Smooth muscle cell (in vitro differentiated cells): ENCODE data around the gene PTPRQ. TPM values are rescaled to one million over a fixed set of nuclear protein-coding genes. Genes with fewer than 3 reads are reported as not detected.

Experiments used
- DNase-seq: peaks from one replicate; lab custom pipeline; 2025; ENCODE audit not compliant: unreplicated experiment; lab: John Stamatoyannopoulos, UW
- H2AFZ ChIP-seq: fragments of 200-600 bp; sonication (generic); 2 replicates; pipeline ENCODE4 v1.6.0; 2016; ENCODE audit warnings: antibody characterized with exemption, low read depth, mild to moderate bottlenecking
- H3F3A ChIP-seq: fragments of 200-600 bp; sonication (generic); 2 replicates; pipeline ENCODE4 v1.6.0; 2017; ENCODE audit warnings: antibody characterized with exemption, low read depth
- H3K27ac ChIP-seq: fragments of 200-600 bp; sonication (generic); 2 replicates; pipeline ENCODE4 v1.5.1; 2016; ENCODE audit warnings: low read depth, mild to moderate bottlenecking
- H3K27me3 ChIP-seq: fragments of 200-600 bp; sonication (generic); 2 replicates; pipeline ENCODE4 v1.6.1; 2016; ENCODE audit warnings: low read depth, mild to moderate bottlenecking
- H3K36me3 ChIP-seq: fragments of 200-600 bp; sonication (generic); 2 replicates; pipeline ENCODE4 v1.5.1; 2016; ENCODE audit warnings: low read depth
- H3K4me1 ChIP-seq: fragments of 200-600 bp; sonication (generic); 2 replicates; pipeline ENCODE4 v1.5.1; 2016; ENCODE audit warnings: low read depth
- H3K4me2 ChIP-seq: fragments of 200-600 bp; sonication (generic); 2 replicates; pipeline ENCODE4 v1.6.0; 2016; ENCODE audit warnings: mild to moderate bottlenecking
- H3K4me3 ChIP-seq: fragments of 200-600 bp; sonication (generic); 2 replicates; pipeline ENCODE4 v1.5.1; 2016; ENCODE audit warnings: mild to moderate bottlenecking
- H3K79me2 ChIP-seq: fragments of 200-600 bp; sonication (generic); 2 replicates; pipeline ENCODE4 v1.6.0; 2016; ENCODE audit warnings: low read depth, mild to moderate bottlenecking
- H3K9ac ChIP-seq: fragments of 200-600 bp; sonication (generic); 2 replicates; pipeline ENCODE4 v1.6.0; 2016; ENCODE audit warnings: low read depth
- H3K9me3 ChIP-seq: fragments of 200-600 bp; sonication (generic); replicated peaks from 2 replicates; pipeline ENCODE4 v1.5.1; 2016; ENCODE audit warnings: low read depth
- H4K20me1 ChIP-seq: fragments of 200-600 bp; sonication (generic); 2 replicates; pipeline ENCODE4 v1.6.0; 2016; ENCODE audit warnings: low read depth
- WGBS: methylation state at CpG from one replicate; pipeline ENCODE4 v1.1.7; 2016; ENCODE audit warnings: low lambda C conversion rate; 5-methylcytosine and 5-hydroxymethylcytosine counted together
- polyA plus RNA-seq: library from polyadenylated mRNA; unstranded; fragments of >200 nt; fragmentation: Nextera tagmentation; extraction: Ambion mirVana; gene quantifications from 2 replicates; pipeline ENCODE4 v1.2.1, GENCODE V29; 2016
- total RNA-seq: library from RNA; depleted of rRNA; stranded (reverse); fragments of >200 nt; gene quantifications from 2 replicates; pipeline ENCODE4 v1.2.3, GENCODE V29; 2014
- TF ChIP-seq, protein P1 (sequence below): fragments of 200-600 bp; sonication (generic); IDR thresholded peaks from 2 replicates; pipeline ENCODE4 v1.5.1; 2017; ENCODE audit warnings: borderline replicate concordance, mild to moderate bottlenecking, antibody characterized with exemption; ENCODE audit not compliant: insufficient read depth, poor library complexity, severe bottlenecking

PTPRQ gene
- total and polyA plus RNA-seq, 2 experiments from 2014 or later: 0.04 TPM; not detected in 1

DNA sequence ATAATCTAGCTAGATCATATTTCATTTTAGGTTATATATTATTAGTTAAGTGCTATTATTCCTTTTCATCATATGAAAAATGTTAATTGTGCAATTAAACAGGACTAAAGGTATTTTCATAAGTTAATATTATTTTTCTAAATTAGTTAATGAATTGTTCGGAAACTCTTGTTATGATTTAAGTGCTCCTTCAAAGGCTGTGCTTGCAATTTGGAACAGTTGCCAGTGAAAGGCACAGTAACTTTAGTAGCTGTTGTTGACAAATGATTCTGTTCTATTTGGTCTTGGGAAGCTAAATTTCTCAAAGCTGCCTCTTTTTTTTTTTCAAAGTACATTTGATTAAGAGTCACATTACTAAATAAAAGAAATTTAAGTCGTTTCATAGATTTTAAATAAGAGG is 40.7 kb downstream of the PTPRQ start:
- 79% methylated on average over 2 of the region's 2 CpGs for WGBS
- no peak overlapping the region for H3K4me3 ChIP-seq

GRCh38 chr12:80485222-80485987 is 41.4 kb downstream of the PTPRQ start:
- WGBS: 74% methylated on average over 5 of the region's 5 CpGs
- TF ChIP-seq, protein P1, sequence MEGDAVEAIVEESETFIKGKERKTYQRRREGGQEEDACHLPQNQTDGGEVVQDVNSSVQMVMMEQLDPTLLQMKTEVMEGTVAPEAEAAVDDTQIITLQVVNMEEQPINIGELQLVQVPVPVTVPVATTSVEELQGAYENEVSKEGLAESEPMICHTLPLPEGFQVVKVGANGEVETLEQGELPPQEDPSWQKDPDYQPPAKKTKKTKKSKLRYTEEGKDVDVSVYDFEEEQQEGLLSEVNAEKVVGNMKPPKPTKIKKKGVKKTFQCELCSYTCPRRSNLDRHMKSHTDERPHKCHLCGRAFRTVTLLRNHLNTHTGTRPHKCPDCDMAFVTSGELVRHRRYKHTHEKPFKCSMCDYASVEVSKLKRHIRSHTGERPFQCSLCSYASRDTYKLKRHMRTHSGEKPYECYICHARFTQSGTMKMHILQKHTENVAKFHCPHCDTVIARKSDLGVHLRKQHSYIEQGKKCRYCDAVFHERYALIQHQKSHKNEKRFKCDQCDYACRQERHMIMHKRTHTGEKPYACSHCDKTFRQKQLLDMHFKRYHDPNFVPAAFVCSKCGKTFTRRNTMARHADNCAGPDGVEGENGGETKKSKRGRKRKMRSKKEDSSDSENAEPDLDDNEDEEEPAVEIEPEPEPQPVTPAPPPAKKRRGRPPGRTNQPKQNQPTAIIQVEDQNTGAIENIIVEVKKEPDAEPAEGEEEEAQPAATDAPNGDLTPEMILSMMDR: no peak
- Histone ChIP-seq H3K4me1 (no peaks in the 10 kb centered on the region), H3K9me3 (no peaks in the 10 kb centered on the region), H2AFZ (no peak overlapping the region), H3K4me2 (no peak overlapping the region), H3K27ac (no peak overlapping the region), H3K79me2 (no peaks in the 10 kb centered on the region), H3K27me3 (no peaks in the 10 kb centered on the region), H3K9ac (no peak overlapping the region), H3K4me3 (no peak overlapping the region), H3K36me3 (no peaks in the 10 kb centered on the region), H3F3A (no peaks in the 10 kb centered on the region), H4K20me1 (no peaks in the 10 kb centered on the region)
- no peak for DNase-seq

More for the DNA sequence above, 40.7 kb downstream of the PTPRQ start:
- Histone ChIP-seq H3K27ac (no peak overlapping the region), H2AFZ (no peak overlapping the region), H3K4me2 (no peak overlapping the region), H3K4me1 (no peaks in the 10 kb centered on the region), H3F3A (no peaks in the 10 kb centered on the region), H4K20me1 (no peaks in the 10 kb centered on the region), H3K79me2 (no peaks in the 10 kb centered on the region), H3K27me3 (no peaks in the 10 kb centered on the region), H3K9me3 (no peaks in the 10 kb centered on the region), H3K36me3 (no peaks in the 10 kb centered on the region), H3K9ac (no peak overlapping the region)
- TF ChIP-seq, protein P1: no peak
- no peak for DNase-seq

GRCh38 chr12:80490329-80490728 is 46.3 kb downstream of the PTPRQ start:
- Histone ChIP-seq H3K27ac (no peak overlapping the region), H3K4me3 (no peak overlapping the region), H2AFZ (peak overlapping the region; percentile 28), H3K9me3 (no peaks in the 10 kb centered on the region), H3K79me2 (no peaks in the 10 kb centered on the region), H3F3A (no peaks in the 10 kb centered on the region), H3K4me2 (no peak overlapping the region), H4K20me1 (no peaks in the 10 kb centered on the region), H3K4me1 (no peaks in the 10 kb centered on the region), H3K36me3 (no peaks in the 10 kb centered on the region), H3K9ac (no peak overlapping the region), H3K27me3 (no peaks in the 10 kb centered on the region)
- no peak for DNase-seq
- TF ChIP-seq, protein P1: no peak
- 67% methylated on average over 2 of the region's 2 CpGs for WGBS

DNA sequence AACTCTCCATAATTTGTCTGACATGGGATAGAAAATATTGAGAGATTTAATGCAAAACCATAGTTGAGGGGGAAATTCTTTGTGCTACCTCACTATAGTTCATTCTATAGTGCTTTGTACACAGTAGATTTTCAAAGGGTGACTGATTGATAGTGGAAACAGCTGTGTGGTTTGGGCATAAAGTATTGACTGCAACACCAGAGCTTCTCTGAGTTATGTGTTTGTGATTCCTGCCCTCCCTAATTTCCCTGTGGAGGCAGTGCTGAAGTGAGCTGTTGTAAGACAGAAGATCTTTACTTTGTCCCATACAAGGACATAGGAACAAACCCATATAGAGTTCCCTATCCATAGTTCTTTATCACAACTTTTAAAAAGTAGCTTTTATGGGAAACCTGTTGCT is 47.1 kb downstream of the PTPRQ start:
- Histone ChIP-seq H3K79me2 (no peaks in the 10 kb centered on the region), H2AFZ (no peak overlapping the region), H4K20me1 (no peaks in the 10 kb centered on the region), H3K36me3 (no peaks in the 10 kb centered on the region), H3K4me2 (no peak overlapping the region), H3K4me1 (no peaks in the 10 kb centered on the region), H3K9me3 (no peaks in the 10 kb centered on the region), H3K27ac (no peak overlapping the region), H3F3A (no peaks in the 10 kb centered on the region), H3K27me3 (no peaks in the 10 kb centered on the region), H3K4me3 (no peak overlapping the region), H3K9ac (no peak overlapping the region)
- DNase-seq: no peak
- TF ChIP-seq, protein P1: no peak
